Measurements from ENCODE around the gene CERK. TPM values are rescaled to one million over a fixed set of nuclear protein-coding genes. Genes with fewer than 3 reads are reported as not detected.

CERK gene
- total and polyA plus RNA-seq, 2 of the 8 experiments (the other 6 are each of a cell fraction or from before 2014, with no cell fraction given) = 26.6 to 59.0 TPM

- no peak overlapping the region for H2AFZ ChIP-seq (ENCODE audit: low read length)
- 0 out of 2 replicates have a peak, but pooled peaks cover 4% of the 10 kb centered on the region for H3K79me1 ChIP-seq (ENCODE audit: low read depth, low read length)
- no peak overlapping the region for H3K4me3 ChIP-seq (ENCODE audit: extremely low read depth in 1 of 4, insufficient read depth in 2 of 4, low read depth in 3 of 4, low read length in 4 of 4)
- no peak overlapping the region for H3K18ac ChIP-seq (ENCODE audit: extremely low read depth, low read length)
- peaks cover under 1 to 18% of the 10 kb centered on the region in 2 experiments for H3K79me2 ChIP-seq (ENCODE audit: control insufficient read depth in 1 of 2, insufficient read depth in 2 of 2, low read length in 2 of 2)
- H2BK5ac ChIP-seq (ENCODE audit: low read depth, low read length) = no peak overlapping the region
- DNase-seq (ENCODE audit: low read depth in 1 of 2, low spot score in 2 of 2) (no peak), FAIRE-seq (no peak)
- H2AK5ac ChIP-seq (ENCODE audit: low read depth, low read length) = no peak overlapping the region
- POLR2A ChIA-PET (ENCODE audit: partially characterized antibody) = interaction anchor here (0.7 to 1.2 kb wide), 6 partner anchors 8 to 26 kb away, joined by 3 to 4 read pairs (median 3); no protein-coding TSS in a partner anchor
- WGBS, 2 experiments (ENCODE audit: extremely low coverage in 1 of 2, insufficient coverage in 1 of 2, insufficient read length in 1 of 2, insufficient replicate concordance in 2 of 2, low coverage in 1 of 2, low lambda C conversion rate in 2 of 2, missing lambda C conversion rate in 1 of 2) = 91% methylated on average over 1 of the region's 1 CpG; no CpG with 5 or more reads in 1 of the 2 experiments
- H3K56ac ChIP-seq (replicated peaks; ENCODE audit: insufficient read length, low read depth, low read length) = no peak overlapping the region
- H4K8ac ChIP-seq (ENCODE audit: extremely low read depth, insufficient read depth, low read length) = no peak overlapping the region
- no peak overlapping the region for H3K23ac ChIP-seq (ENCODE audit: insufficient read length)
- no peak for TF ChIP-seq EZH2 (IDR thresholded peaks at IDR 0.05; ENCODE audit: low read depth, low read length, severe bottlenecking)
- no peak for TF ChIP-seq ASH2L (IDR thresholded peaks at IDR 0.05; ENCODE audit: low read length)
- TF ChIP-seq CBX5 (IDR thresholded peaks at IDR 0.05; ENCODE audit: low read depth, low read length) = no peak
- no peak for TF ChIP-seq POU5F1 (IDR thresholded peaks at IDR 0.05; ENCODE audit: low read depth, low read length)
- no peak for TF ChIP-seq TAF1 (IDR thresholded peaks at IDR 0.05; ENCODE audit: low read depth, low read length)
- TF ChIP-seq SIRT6 (IDR thresholded peaks at IDR 0.05; ENCODE audit: low read length) = no peak
- peaks cover 0 to 2% of the 10 kb centered on the region in 2 experiments for H4K20me1 ChIP-seq (replicated peaks in 1 of 2; ENCODE audit: control insufficient read depth in 1 of 2, insufficient read depth in 2 of 2, low read length in 2 of 2)
- no peak overlapping the region for H2BK120ac ChIP-seq (replicated peaks; ENCODE audit: low read depth, low read length)
- H3K36me3 ChIP-seq (ENCODE audit: control insufficient read depth in 2 of 4, insufficient read depth in 4 of 4, low read length in 3 of 4) = peaks cover 0 to 9% (median 3%) of the 10 kb centered on the region in 4 experiments; a peak in 2 of 8 replicates
- H2BK15ac ChIP-seq (ENCODE audit: low read length) = no peak overlapping the region
- no peak overlapping the region for H4K5ac ChIP-seq (ENCODE audit: insufficient read length, low read depth, low read length)
- no peak overlapping the region for H4K91ac ChIP-seq (replicated peaks; ENCODE audit: insufficient read length, low read length)
- H3K23me2 ChIP-seq (ENCODE audit: low read depth, low read length) = peaks cover 7% of the 10 kb centered on the region
- peaks cover 15 to 27% of the 10 kb centered on the region in 2 experiments for H3K9me3 ChIP-seq (ENCODE audit: insufficient read depth in 2 of 2, low read depth in 1 of 2, low read length in 1 of 2)
- H3K9ac ChIP-seq (replicated peaks in 1 of 4; ENCODE audit: extremely low read depth in 1 of 4, low read depth in 3 of 4, low read length in 3 of 4) = no peak overlapping the region
- H3K4me1 ChIP-seq (replicated peaks in 1 of 4; ENCODE audit: control insufficient read depth in 3 of 4, insufficient read depth in 4 of 4, low read length in 3 of 4) = peaks cover 0 to 2% (median 0%) of the 10 kb centered on the region in 4 experiments; a peak in 2 of 7 replicates
- no peak overlapping the region for H2BK12ac ChIP-seq (ENCODE audit: low read depth, low read length)
- no peak overlapping the region for H3K4ac ChIP-seq (replicated peaks; ENCODE audit: insufficient read length, low read depth, low read length)
- no peak overlapping the region for H2BK20ac ChIP-seq (ENCODE audit: low read length)
- CTCF ChIA-PET (ENCODE audit: partially characterized antibody) = interaction anchor here (0.7 to 5.0 kb wide), 16 partner anchors 9 to 194 kb away, joined by 3 to 35 read pairs (median 5); no protein-coding TSS in a partner anchor
- H3K4me2 ChIP-seq (ENCODE audit: insufficient read depth in 1 of 2, low read depth in 2 of 2, low read length in 2 of 2) = no peak overlapping the region
- H3K27me3 ChIP-seq (replicated peaks in 1 of 4; ENCODE audit: control insufficient read depth in 3 of 4, extremely low read depth in 1 of 4, insufficient read depth in 3 of 4, low read length in 3 of 4) = no peaks in the 10 kb centered on the region
- H3K14ac ChIP-seq (ENCODE audit: insufficient read length) = no peak overlapping the region
- no peak overlapping the region for H3K27ac ChIP-seq (ENCODE audit: low read depth, low read length)
These were observed 20.1 kb upstream of the CERK start for GRCh38 chr22:46758121-46758520.

Data from H1 (cell line).